Activated CD8-positive, alpha-beta T cell treated with anti-CD3 and anti-CD28 coated beads, Interleukin-2, amount 10 ng/mL, durations not matched to agents 7 days and 5 days (primary cell): ENCODE measurements around the gene MARCHF2. TPM values are rescaled to one million over a fixed set of nuclear protein-coding genes. Genes with fewer than 3 reads are reported as not detected.
A peak's percentile ranks its signal among the peaks of the same experiment; 100 is the strongest.
"Not testable (repeated sequence)": the region's sequence is repeated elsewhere in the genome, so short reads cannot be mapped to it uniquely, and the experiment has no call there.

Experiments
- ATAC-seq: fragments of 150-1000 bp; cut with Tn5 transposase; one replicate; pipeline ENCODE4 v1.10.0; 2021; ENCODE audit warnings: moderate library complexity
- CTCF ChIA-PET: fragments of 350-600 bp; sonication (Branson Sonifier 250); formaldehyde crosslinking; loops from one replicate; lab custom pipeline; 2021; ENCODE audit warnings: antibody characterized with exemption; lab: Charles Lee
- POLR2A ChIA-PET: fragments of 350-600 bp; sonication (Branson Sonifier 250); formaldehyde crosslinking; loops from one replicate; lab custom pipeline; 2021; ENCODE audit warnings: antibody characterized with exemption; lab: Charles Lee
- DNase-seq: peaks from one replicate; pipeline ENCODE4 v3.0.0-alpha.2; 2020
- H3K27ac Mint-ChIP-seq: one replicate; pipeline ENCODE4 v1.8.0; 2021; ENCODE audit warnings: mild to moderate bottlenecking, mixed read lengths
- H3K27me3 Mint-ChIP-seq: one replicate; pipeline ENCODE4 v1.8.0; 2021; ENCODE audit warnings: low read depth, mixed read lengths
- H3K36me3 Mint-ChIP-seq: one replicate; pipeline ENCODE4 v1.8.0; 2021; ENCODE audit warnings: low read depth, mixed read lengths
- H3K4me1 Mint-ChIP-seq: one replicate; pipeline ENCODE4 v1.8.0; 2021; ENCODE audit warnings: low read depth, mixed read lengths
- H3K4me3 Mint-ChIP-seq: one replicate; pipeline ENCODE4 v1.8.0; 2021; ENCODE audit warnings: mild to moderate bottlenecking, mixed read lengths
- H3K9me3 Mint-ChIP-seq: one replicate; pipeline ENCODE4 v1.8.0; 2022; ENCODE audit warnings: mixed read lengths; ENCODE audit not compliant: insufficient read depth
- total RNA-seq, 2 experiments: library from RNA; stranded (reverse); gene quantifications; one replicate each; pipeline ENCODE4 v1.2.3, GENCODE V29; 2021

MARCHF2 gene
- total RNA-seq, 2 experiments from 2014 or later, result 26.8 to 28.1 TPM

- CTCF ChIA-PET, result no interaction called here
- Mint-ChIP-seq H3K27me3 (no peaks in the 10 kb centered on the region), H3K4me1 (no peaks in the 10 kb centered on the region), H3K27ac (no peak overlapping the region), H3K36me3 (peaks cover 2% of the 10 kb centered on the region), H3K9me3 (no peaks in the 10 kb centered on the region), H3K4me3 (no peak overlapping the region)
- no peak for ATAC-seq
- POLR2A ChIA-PET, result no interaction called here
- DNase-seq, result no peak
Observed at GRCh38 chr19:8421484-8422461, 8.7 kb downstream of the MARCHF2 start.

GRCh38 chr19:8423817-8424223 is 10.7 kb downstream of the MARCHF2 start:
- no peak for DNase-seq
- Mint-ChIP-seq H3K27ac (no peak overlapping the region), H3K36me3 (peaks cover 2% of the 10 kb centered on the region), H3K4me1 (no peaks in the 10 kb centered on the region), H3K9me3 (no peaks in the 10 kb centered on the region), H3K4me3 (no peak overlapping the region), H3K27me3 (no peaks in the 10 kb centered on the region)
- POLR2A ChIA-PET, result no interaction called here
- no peak for ATAC-seq
- CTCF ChIA-PET, result interaction anchor here (0.9 to 1.6 kb wide), 3 partner anchors 9 to 71 kb away, joined by 3 to 6 read pairs (median 4); partner anchors contain the start of gene MARCHF2

- not testable (repeated sequence) for DNase-seq, H3K27me3 Mint-ChIP-seq, H3K36me3 Mint-ChIP-seq, H3K9me3 Mint-ChIP-seq, H3K4me1 Mint-ChIP-seq, H3K4me3 Mint-ChIP-seq, H3K27ac Mint-ChIP-seq, ATAC-seq
- CTCF ChIA-PET, result interaction anchor here (1.5 kb wide), 1 partner anchor 19 kb away, joined by 3 read pairs; the partner anchor contains the start of gene HNRNPM
- POLR2A ChIA-PET, result interaction anchor here (0.5 to 0.6 kb wide), 2 partner anchors 73 to 232 kb away, joined by 3 read pairs; no protein-coding TSS in a partner anchor
Observed at GRCh38 chr19:8425331-8425730, 12.2 kb downstream of the MARCHF2 start.

GRCh38 chr19:8426283-8426682 is 13.2 kb downstream of the MARCHF2 start:
- ChIA-PET POLR2A (interaction anchor here (0.9 kb wide), 1 partner anchor 20 kb away, joined by 3 read pairs; no protein-coding TSS in a partner anchor), CTCF (interaction anchor here (1.0 to 1.5 kb wide), 3 partner anchors 13 to 73 kb away, joined by 3 read pairs; partner anchors contain the start of genes HNRNPM and MARCHF2)
- Mint-ChIP-seq H3K4me1 (no peaks in the 10 kb centered on the region), H3K9me3 (no peaks in the 10 kb centered on the region), H3K36me3 (peaks cover 2% of the 10 kb centered on the region), H3K27me3 (no peaks in the 10 kb centered on the region), H3K4me3 (no peak overlapping the region), H3K27ac (no peak overlapping the region)
- ATAC-seq, result no peak
- DNase-seq, result no peak

GRCh38 chr19:8429044-8429443 is 15.9 kb downstream of the MARCHF2 start:
- CTCF ChIA-PET, result no interaction called here
- ATAC-seq, result no peak
- no peaks in the 10 kb centered on the region for H3K36me3 Mint-ChIP-seq
- H3K9me3 Mint-ChIP-seq, result no peaks in the 10 kb centered on the region
- H3K27me3 Mint-ChIP-seq, result no peaks in the 10 kb centered on the region
- DNase-seq, result no peak
- H3K4me3 Mint-ChIP-seq, result no peak overlapping the region
- H3K27ac Mint-ChIP-seq, result no peak overlapping the region
- POLR2A ChIA-PET, result no interaction called here
- H3K4me1 Mint-ChIP-seq, result no peaks in the 10 kb centered on the region

GRCh38 chr19:8429826-8430225 is 16.7 kb downstream of the MARCHF2 start:
- Mint-ChIP-seq H3K36me3 (no peaks in the 10 kb centered on the region), H3K4me3 (no peak overlapping the region), H3K9me3 (no peaks in the 10 kb centered on the region), H3K4me1 (no peaks in the 10 kb centered on the region), H3K27me3 (no peaks in the 10 kb centered on the region), H3K27ac (no peak overlapping the region)
- POLR2A ChIA-PET, result no interaction called here
- no peak for ATAC-seq
- DNase-seq, result no peak
- CTCF ChIA-PET, result no interaction called here

GRCh38 chr19:8430650-8431049 is 17.5 kb downstream of the MARCHF2 start:
- no peak for DNase-seq
- Mint-ChIP-seq H3K27ac (no peak overlapping the region), H3K36me3 (no peaks in the 10 kb centered on the region), H3K27me3 (no peaks in the 10 kb centered on the region), H3K9me3 (no peaks in the 10 kb centered on the region), H3K4me1 (peaks cover 3% of the 10 kb centered on the region), H3K4me3 (no peak overlapping the region)
- CTCF ChIA-PET, result no interaction called here
- no peak for ATAC-seq
- POLR2A ChIA-PET, result no interaction called here

GRCh38 chr19:8438236-8438635 is 25.1 kb downstream of the MARCHF2 start:
- no peak overlapping the region for H3K4me3 Mint-ChIP-seq
- CTCF ChIA-PET, result interaction anchor here (0.7 to 1.3 kb wide), 2 partner anchors 9 to 27 kb away, joined by 3 read pairs; no protein-coding TSS in a partner anchor
- peaks cover 6% of the 10 kb centered on the region for H3K4me1 Mint-ChIP-seq
- DNase-seq, result no peak
- H3K36me3 Mint-ChIP-seq, result no peaks in the 10 kb centered on the region
- ATAC-seq, result no peak
- POLR2A ChIA-PET, result interaction anchor here (0.5 to 1.1 kb wide), 3 partner anchors 20 to 904 kb away, joined by 3 read pairs; no protein-coding TSS in a partner anchor
- H3K9me3 Mint-ChIP-seq, result no peaks in the 10 kb centered on the region
- no peak overlapping the region for H3K27ac Mint-ChIP-seq
- H3K27me3 Mint-ChIP-seq, result no peaks in the 10 kb centered on the region

GRCh38 chr19:8441725-8442544 is 28.8 kb downstream of the MARCHF2 start:
- H3K27ac Mint-ChIP-seq, result no peak overlapping the region

GRCh38 chr19:8444140-8444676 is 31.1 kb downstream of the MARCHF2 start:
- H3K27ac Mint-ChIP-seq, result peak overlapping the region; percentile 92
- ChIA-PET CTCF (interaction anchor here (0.7 to 1.7 kb wide), 8 partner anchors 18 to 137 kb away, joined by 3 to 10 read pairs (median 3); partner anchors contain the start of genes MARCHF2 and MYO1F), POLR2A (interaction anchor here (0.6 to 1.8 kb wide), 15 partner anchors 9 to 137 kb away, joined by 3 to 16 read pairs (median 4); partner anchors contain the start of genes MARCHF2 and ZNF414)
- not testable (repeated sequence) for ATAC-seq, DNase-seq, H3K27me3 Mint-ChIP-seq, H3K9me3 Mint-ChIP-seq
- H3K4me1 Mint-ChIP-seq, result peaks cover 36% of the 10 kb centered on the region
- H3K4me3 Mint-ChIP-seq, result peak overlapping the region; percentile 82
- H3K36me3 Mint-ChIP-seq, result peaks cover 31% of the 10 kb centered on the region

More at GRCh38 chr19:8441725-8442544, 28.8 kb downstream of the MARCHF2 start:
- no peaks in the 10 kb centered on the region for H3K27me3 Mint-ChIP-seq
- CTCF ChIA-PET, result interaction anchor here (0.9 to 2.2 kb wide), 2 partner anchors 29 to 88 kb away, joined by 3 to 8 read pairs; partner anchors contain the start of gene MARCHF2
- no peaks in the 10 kb centered on the region for H3K9me3 Mint-ChIP-seq
- DNase-seq (no peak), ATAC-seq (no peak)
- POLR2A ChIA-PET, result interaction anchor here (1.0 kb wide), 1 partner anchor 23 kb away, joined by 3 read pairs; no protein-coding TSS in a partner anchor
- H3K4me1 Mint-ChIP-seq, result peaks cover 19% of the 10 kb centered on the region
- no peak overlapping the region for H3K4me3 Mint-ChIP-seq
- peaks cover 15% of the 10 kb centered on the region for H3K36me3 Mint-ChIP-seq
